DND-41 (cell line): Measurements from ENCODE around the gene TUBGCP5.
A peak's percentile ranks its signal among the peaks of the same experiment; 100 is the strongest.

Source experiments
- ATAC-seq: fragments of 200-7000 bp; cut with Tn5 transposase; 3 replicates; pipeline ENCODE4 v1.9.1; 2021; ENCODE audit warnings: low read depth; ENCODE audit not compliant: insufficient read depth
- DNase-seq: peaks from one replicate; pipeline ENCODE4 v3.0.0-alpha.2; 2020
- H2AFZ ChIP-seq: 2 replicates; pipeline ENCODE4 v1.6.0; 2012; ENCODE audit warnings: low read depth, low read length
- H3K27ac ChIP-seq: 2 replicates; pipeline ENCODE4 v1.5.1; 2012; ENCODE audit warnings: low read length, inconsistent platforms
- H3K27me3 ChIP-seq: fragments of 200-600 bp; sonication (generic); 2 replicates; pipeline ENCODE4 v1.6.0; 2012; ENCODE audit warnings: low read length, mild to moderate bottlenecking, inconsistent platforms; ENCODE audit not compliant: insufficient read depth, poor library complexity
- H3K36me3 ChIP-seq: 2 replicates; pipeline ENCODE4 v1.5.1; 2012; ENCODE audit warnings: low read length, inconsistent platforms; ENCODE audit not compliant: insufficient read depth
- H3K4me1 ChIP-seq: 2 replicates; pipeline ENCODE4 v1.5.1; 2012; ENCODE audit warnings: mild to moderate bottlenecking, low read length; ENCODE audit not compliant: insufficient read depth
- H3K4me2 ChIP-seq: 2 replicates; pipeline ENCODE4 v1.6.0; 2012; ENCODE audit warnings: mild to moderate bottlenecking, moderate library complexity, low read length, inconsistent platforms; ENCODE audit not compliant: insufficient read depth
- H3K4me3 ChIP-seq, 2 experiments: fragments of 200-600 bp in 1 of 2; shearing (Covaris generic) in 1 of 2; 2 replicates each; pipeline ENCODE4 v1.5.1; 2012 to 2016; ENCODE audit warnings: inconsistent platforms in 2 of 2, low read length in 2 of 2, mild to moderate bottlenecking in 2 of 2, low read depth in 1 of 2, moderate library complexity in 1 of 2
- H3K79me2 ChIP-seq: 2 replicates; pipeline ENCODE4 v1.6.0; 2012; ENCODE audit warnings: low read length, inconsistent platforms; ENCODE audit not compliant: insufficient read depth
- H3K9ac ChIP-seq: 2 replicates; pipeline ENCODE4 v1.6.0; 2012; ENCODE audit warnings: low read depth, mild to moderate bottlenecking, inconsistent platforms, low read length, moderate library complexity
- H3K9me3 ChIP-seq: 2 replicates; pipeline ENCODE4 v1.5.1; 2012; ENCODE audit warnings: low read length, moderate library complexity, mild to moderate bottlenecking, inconsistent platforms; ENCODE audit not compliant: insufficient read depth, severe bottlenecking
- H4K20me1 ChIP-seq: 2 replicates; pipeline ENCODE4 v1.6.0; 2012; ENCODE audit warnings: low read length; ENCODE audit not compliant: insufficient read depth
- CTCF ChIP-seq: IDR thresholded peaks from 2 replicates; pipeline ENCODE4 v1.5.1; 2012; ENCODE audit warnings: borderline replicate concordance, low read length, moderate library complexity, mild to moderate bottlenecking; ENCODE audit not compliant: poor library complexity, severe bottlenecking; ENCODE audit errors: extremely low read depth
- EZH2 ChIP-seq: IDR thresholded peaks from 3 replicates; pipeline ENCODE4 v1.6.1; 2012; ENCODE audit warnings: borderline replicate concordance, low read depth, mild to moderate bottlenecking, moderate library complexity, low read length, inconsistent platforms; ENCODE audit not compliant: severe bottlenecking

The TUBGCP5 gene

GRCh38 chr15:23073890-23074646 lies 34.7 kb upstream of the TUBGCP5 start:
- Histone ChIP-seq H3K9me3 (no peaks in the 10 kb centered on the region), H4K20me1 (no peaks in the 10 kb centered on the region), H3K79me2 (no peaks in the 10 kb centered on the region), H3K36me3 (no peaks in the 10 kb centered on the region), H3K27ac (no peak overlapping the region), H3K27me3 (peaks cover 19% of the 10 kb centered on the region), H2AFZ (no peak overlapping the region), H3K4me1 (peaks cover 24% of the 10 kb centered on the region), H3K4me2 (peak overlapping the region; percentile 57), H3K4me3 (peak overlapping the region in 1 of 2 experiments; percentile 12; a peak in 1 of 4 replicates), H3K9ac (no peak overlapping the region)
- peak; percentile 67 for DNase-seq
- no peak for TF ChIP-seq CTCF
- TF ChIP-seq EZH2 = no peak
- peak; percentile 76 for ATAC-seq

- ATAC-seq = no peak
- Histone ChIP-seq H3K27me3 (peaks cover 19% of the 10 kb centered on the region), H3K4me2 (no peak overlapping the region), H3K9ac (no peak overlapping the region), H3K36me3 (no peaks in the 10 kb centered on the region), H4K20me1 (no peaks in the 10 kb centered on the region), H3K9me3 (no peaks in the 10 kb centered on the region), H3K4me1 (peaks cover 24% of the 10 kb centered on the region), H3K79me2 (no peaks in the 10 kb centered on the region), H3K27ac (no peak overlapping the region), H2AFZ (no peak overlapping the region), H3K4me3 (no peak overlapping the region)
- no peak for DNase-seq
- TF ChIP-seq CTCF = no peak
- TF ChIP-seq EZH2 = no peak
Observed at GRCh38 chr15:23072633-23073032, 33.3 kb upstream of the TUBGCP5 start.

- H3K9me3 ChIP-seq = no peaks in the 10 kb centered on the region
- TF ChIP-seq EZH2 = no peak
- no peak for TF ChIP-seq CTCF
- H3K27ac ChIP-seq = no peak overlapping the region
- H3K79me2 ChIP-seq = no peaks in the 10 kb centered on the region
- H3K9ac ChIP-seq = no peak overlapping the region
- no peaks in the 10 kb centered on the region for H4K20me1 ChIP-seq
- peaks cover 18% of the 10 kb centered on the region for H3K4me1 ChIP-seq
- ATAC-seq (no peak), DNase-seq (no peak)
- no peak overlapping the region for H3K4me3 ChIP-seq
- no peak overlapping the region for H3K4me2 ChIP-seq
- H2AFZ ChIP-seq = no peak overlapping the region
- H3K27me3 ChIP-seq = peaks cover 19% of the 10 kb centered on the region
- no peaks in the 10 kb centered on the region for H3K36me3 ChIP-seq
Observed at GRCh38 chr15:23069496-23070166, 30.3 kb upstream of the TUBGCP5 start.
